Measurements from ENCODE around the gene ATP2B2. TPM values are rescaled to one million over a fixed set of nuclear protein-coding genes. Genes with fewer than 3 reads are reported as not detected.

ATP2B2 gene
- total RNA-seq, 4 donors from 2014 or later = not detected

DNA sequence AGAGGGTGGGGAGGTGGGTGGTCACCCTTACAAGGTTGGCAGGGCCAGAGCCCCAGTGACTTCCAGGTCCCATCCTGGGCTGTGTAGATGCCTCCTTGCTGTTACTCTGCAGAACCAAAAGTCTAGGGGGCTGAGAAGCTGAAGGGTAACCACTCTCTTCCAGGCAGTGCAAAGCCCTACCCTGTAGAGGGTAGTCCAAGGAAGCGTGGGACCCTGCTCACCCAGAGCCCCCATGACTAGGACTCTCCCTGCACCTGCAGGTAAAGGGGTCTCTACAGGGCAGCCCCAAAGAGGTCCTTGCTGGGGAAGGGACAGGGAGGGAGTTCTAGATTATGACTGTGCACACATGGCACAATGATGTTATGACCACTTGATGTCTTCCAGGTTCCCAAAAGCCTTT lies 226.9 kb downstream of the ATP2B2 start:
- WGBS, 2 donors (ENCODE audit: low coverage in 1 of 2) = 100% methylated on average over 1 of the region's 1 CpG; no CpG with 5 or more reads in 1 of the 2 donors

DNA sequence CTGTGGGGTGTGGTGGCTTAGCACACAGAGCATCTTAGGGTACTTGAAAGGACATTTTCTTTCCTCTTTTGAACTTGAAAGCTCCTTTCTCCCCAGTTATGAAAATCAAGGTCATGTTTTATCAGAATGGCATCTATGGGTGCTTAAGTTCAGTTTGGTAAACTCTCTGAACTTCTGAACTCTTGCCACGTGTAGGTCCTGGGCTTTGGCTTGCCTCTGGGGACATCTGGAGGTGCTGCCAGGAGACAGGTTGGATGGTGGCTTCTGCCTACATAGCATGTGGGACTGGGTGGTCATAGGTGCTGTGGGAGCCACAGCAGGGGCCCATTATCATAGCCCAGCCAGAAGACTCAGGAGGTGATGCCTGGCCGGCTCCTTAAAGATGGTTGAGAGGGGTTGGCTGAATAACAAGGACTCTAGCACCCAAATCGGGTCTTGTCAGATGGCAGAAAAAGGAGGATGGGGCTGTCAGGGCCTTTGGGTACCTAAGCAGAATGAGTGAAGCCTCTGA lies 228.2 kb downstream of the ATP2B2 start:
- no peaks in the 10 kb centered on the region for H3K27me3 ChIP-seq
- H3K4me1 ChIP-seq = peaks cover 2 to 21% (median 8%) of the 10 kb centered on the region in 4 donors
- DNase-seq = no peak
- intact Hi-C loops (cut with DNase I; ENCODE audit: low total_unique reads) = no loop called here
- H3K4me3 ChIP-seq = no peak overlapping the region
- in situ Hi-C loops (cut with MboI; ENCODE audit: low pct_ligation_motif_present in 1 of 4, low pct_unique_long_range_greater_than_20kb in 1 of 4, low sequenced_read_pairs in 3 of 4) = no loop called here
- no peak overlapping the region for H3K27ac ChIP-seq
- peaks cover 0 to 44% (median 17%) of the 10 kb centered on the region in 4 donors for H3K36me3 ChIP-seq
- H3K9me3 ChIP-seq = no peaks in the 10 kb centered on the region
- TF ChIP-seq POLR2AphosphoS5 (IDR thresholded peaks at IDR 0.05) = no peak
- TF ChIP-seq EP300 (IDR thresholded peaks at IDR 0.05; ENCODE audit: low read depth) = no peak
- no peak for TF ChIP-seq POLR2A (IDR thresholded peaks at IDR 0.05)
- TF ChIP-seq, protein P1, sequence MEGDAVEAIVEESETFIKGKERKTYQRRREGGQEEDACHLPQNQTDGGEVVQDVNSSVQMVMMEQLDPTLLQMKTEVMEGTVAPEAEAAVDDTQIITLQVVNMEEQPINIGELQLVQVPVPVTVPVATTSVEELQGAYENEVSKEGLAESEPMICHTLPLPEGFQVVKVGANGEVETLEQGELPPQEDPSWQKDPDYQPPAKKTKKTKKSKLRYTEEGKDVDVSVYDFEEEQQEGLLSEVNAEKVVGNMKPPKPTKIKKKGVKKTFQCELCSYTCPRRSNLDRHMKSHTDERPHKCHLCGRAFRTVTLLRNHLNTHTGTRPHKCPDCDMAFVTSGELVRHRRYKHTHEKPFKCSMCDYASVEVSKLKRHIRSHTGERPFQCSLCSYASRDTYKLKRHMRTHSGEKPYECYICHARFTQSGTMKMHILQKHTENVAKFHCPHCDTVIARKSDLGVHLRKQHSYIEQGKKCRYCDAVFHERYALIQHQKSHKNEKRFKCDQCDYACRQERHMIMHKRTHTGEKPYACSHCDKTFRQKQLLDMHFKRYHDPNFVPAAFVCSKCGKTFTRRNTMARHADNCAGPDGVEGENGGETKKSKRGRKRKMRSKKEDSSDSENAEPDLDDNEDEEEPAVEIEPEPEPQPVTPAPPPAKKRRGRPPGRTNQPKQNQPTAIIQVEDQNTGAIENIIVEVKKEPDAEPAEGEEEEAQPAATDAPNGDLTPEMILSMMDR (IDR thresholded peaks at IDR 0.05) = no peak
- WGBS, 2 donors (ENCODE audit: low coverage in 1 of 2) = 78% methylated on average over 3 of the region's 3 CpGs; no CpG with 5 or more reads in 1 of the 2 donors

More for the DNA sequence above, 226.9 kb downstream of the ATP2B2 start:
- no peaks in the 10 kb centered on the region for H3K9me3 ChIP-seq
- H3K36me3 ChIP-seq = peaks cover 0 to 45% (median 16%) of the 10 kb centered on the region in 4 donors
- H3K4me1 ChIP-seq = peaks cover 0 to 11% (median 6%) of the 10 kb centered on the region in 4 donors
- H3K4me3 ChIP-seq = no peak overlapping the region
- no peak for TF ChIP-seq POLR2A (IDR thresholded peaks at IDR 0.05)
- TF ChIP-seq, protein P1 (IDR thresholded peaks at IDR 0.05) = no peak
- no peak for TF ChIP-seq EP300 (IDR thresholded peaks at IDR 0.05; ENCODE audit: low read depth)
- no peak for TF ChIP-seq POLR2AphosphoS5 (IDR thresholded peaks at IDR 0.05)
- no peak overlapping the region for H3K27ac ChIP-seq
- DNase-seq = no peak
- intact Hi-C loops (cut with DNase I; ENCODE audit: low total_unique reads) (no loop called here), in situ Hi-C loops (cut with MboI; ENCODE audit: low pct_ligation_motif_present in 1 of 4, low pct_unique_long_range_greater_than_20kb in 1 of 4, low sequenced_read_pairs in 3 of 4) (no loop called here)
- no peaks in the 10 kb centered on the region for H3K27me3 ChIP-seq

DNA sequence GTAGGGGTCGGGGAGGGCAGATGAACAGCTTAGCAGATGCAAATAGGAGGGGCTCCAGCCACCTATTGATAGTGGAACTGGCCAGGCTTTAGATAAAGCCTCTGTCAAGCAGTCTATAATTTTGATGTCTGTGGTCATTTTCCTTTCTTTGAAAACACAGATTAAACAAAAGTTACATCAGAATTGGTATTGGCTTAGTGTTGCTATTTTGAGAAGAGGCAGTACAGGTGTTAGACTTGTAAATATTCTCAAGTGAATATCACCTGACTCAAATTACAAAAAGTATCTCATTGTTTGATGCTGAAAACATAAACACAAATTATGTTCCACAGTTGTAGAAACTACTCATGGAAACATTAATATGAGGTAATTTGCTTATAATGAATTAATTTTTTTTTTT lies 230.8 kb downstream of the ATP2B2 start:
- TF ChIP-seq POLR2AphosphoS5 (IDR thresholded peaks at IDR 0.05) (no peak), POLR2A (IDR thresholded peaks at IDR 0.05) (no peak), EP300 (IDR thresholded peaks at IDR 0.05; ENCODE audit: low read depth) (no peak)
- TF ChIP-seq, protein P1 (IDR thresholded peaks at IDR 0.05) = no peak
- intact Hi-C loops (cut with DNase I; ENCODE audit: low total_unique reads) = no loop called here
- 75 to 80% methylated on average over 1 of the region's 1 CpG for WGBS, 2 donors (ENCODE audit: low coverage in 1 of 2)
- no peak overlapping the region for H3K4me3 ChIP-seq
- peaks cover 2 to 21% (median 8%) of the 10 kb centered on the region in 4 donors for H3K4me1 ChIP-seq
- H3K9me3 ChIP-seq = no peaks in the 10 kb centered on the region
- no peak for DNase-seq
- in situ Hi-C loops (cut with MboI; ENCODE audit: low pct_ligation_motif_present in 1 of 4, low pct_unique_long_range_greater_than_20kb in 1 of 4, low sequenced_read_pairs in 3 of 4) = no loop called here
- H3K27ac ChIP-seq = no peak overlapping the region
- H3K36me3 ChIP-seq = peaks cover 0 to 54% (median 26%) of the 10 kb centered on the region in 4 donors
- no peaks in the 10 kb centered on the region for H3K27me3 ChIP-seq

Small RNA genes within 50 kb of the gene (small RNA-seq; reads per million reads assigned to genes)
- 0.24 to 2.8 (median 0.66) reads per million in 4 donors for gene MIR378B
- 0 reads per million in 4 donors for gene MIR885
- gene RF02126 = 0 reads per million in 4 donors

Other genes starting within 250 kb of the ATP2B2 start
- gene GHRL, start 212.6 kb downstream of the ATP2B2 start, total RNA-seq = 1 to 10 TPM in 1 of 4 donors, under 1 TPM in 1, not detected in 2; 0.55 to 8.2 TPM
- gene SEC13, start 184.5 kb downstream of the ATP2B2 start, total RNA-seq = 100 to 1,000 TPM; 106 to 181 (median 164) TPM

Measured in transverse colon (tissue), 4 donors.